ENCODE results near the gene TGFBR3.

DNA sequence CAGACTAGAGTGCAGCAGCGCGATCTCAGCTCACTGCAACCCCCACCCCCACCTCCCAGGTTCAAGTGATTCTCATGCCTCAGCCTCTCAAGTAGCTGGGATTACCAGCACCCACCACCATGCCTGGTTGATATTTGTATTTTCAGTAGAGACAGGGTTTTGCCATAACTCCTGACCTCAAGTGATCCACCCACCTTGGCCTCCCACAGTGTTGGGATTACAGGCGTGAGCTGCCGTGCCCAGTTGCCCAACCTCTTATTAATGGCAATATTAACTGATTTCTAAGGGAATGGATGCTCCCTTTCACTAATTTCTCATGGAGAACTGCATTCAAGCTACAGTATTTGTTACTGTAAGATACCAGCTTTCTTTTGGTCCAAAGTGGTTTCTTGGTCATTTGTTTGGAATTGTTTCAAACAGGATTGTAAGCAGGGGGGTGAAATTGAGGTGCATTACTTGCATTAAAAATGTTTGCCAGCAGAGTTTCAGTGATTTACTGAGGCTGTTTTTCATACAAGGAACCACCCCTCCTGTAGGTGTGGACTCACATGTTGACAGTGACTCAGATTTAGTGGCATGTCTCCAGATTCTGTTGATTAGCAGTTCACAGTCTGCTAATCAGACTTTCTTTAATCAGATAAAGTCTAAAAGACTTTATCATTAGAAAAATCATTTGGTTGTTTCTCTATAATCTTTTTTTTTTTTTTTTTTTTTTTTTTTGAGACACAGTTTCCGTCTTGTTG is 3.9 kb upstream of the TGFBR3 start:
- TF ChIP-seq, protein P1, sequence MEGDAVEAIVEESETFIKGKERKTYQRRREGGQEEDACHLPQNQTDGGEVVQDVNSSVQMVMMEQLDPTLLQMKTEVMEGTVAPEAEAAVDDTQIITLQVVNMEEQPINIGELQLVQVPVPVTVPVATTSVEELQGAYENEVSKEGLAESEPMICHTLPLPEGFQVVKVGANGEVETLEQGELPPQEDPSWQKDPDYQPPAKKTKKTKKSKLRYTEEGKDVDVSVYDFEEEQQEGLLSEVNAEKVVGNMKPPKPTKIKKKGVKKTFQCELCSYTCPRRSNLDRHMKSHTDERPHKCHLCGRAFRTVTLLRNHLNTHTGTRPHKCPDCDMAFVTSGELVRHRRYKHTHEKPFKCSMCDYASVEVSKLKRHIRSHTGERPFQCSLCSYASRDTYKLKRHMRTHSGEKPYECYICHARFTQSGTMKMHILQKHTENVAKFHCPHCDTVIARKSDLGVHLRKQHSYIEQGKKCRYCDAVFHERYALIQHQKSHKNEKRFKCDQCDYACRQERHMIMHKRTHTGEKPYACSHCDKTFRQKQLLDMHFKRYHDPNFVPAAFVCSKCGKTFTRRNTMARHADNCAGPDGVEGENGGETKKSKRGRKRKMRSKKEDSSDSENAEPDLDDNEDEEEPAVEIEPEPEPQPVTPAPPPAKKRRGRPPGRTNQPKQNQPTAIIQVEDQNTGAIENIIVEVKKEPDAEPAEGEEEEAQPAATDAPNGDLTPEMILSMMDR (IDR thresholded peaks at IDR 0.05; ENCODE audit: borderline replicate concordance, extremely low read depth, low read length, poor library complexity, severe bottlenecking): no peak
- no peak for TF ChIP-seq EZH2 (IDR thresholded peaks at IDR 0.05; ENCODE audit: borderline replicate concordance, low read depth, low read length, severe bottlenecking)

Data from DND-41 (cell line).